CD4-positive, alpha-beta T cell treated with Interleukin-4 for 4 hours (primary cell): ENCODE data around the gene C16orf89.
"Not testable (repeated sequence)": the region's sequence is repeated elsewhere in the genome, so short reads cannot be mapped to it uniquely, and the experiment has no call there.

ENCODE experiments used
- DNase-seq: peaks from one replicate; pipeline ENCODE4 v3.0.0-alpha.2; 2020

C16orf89 gene

DNA sequence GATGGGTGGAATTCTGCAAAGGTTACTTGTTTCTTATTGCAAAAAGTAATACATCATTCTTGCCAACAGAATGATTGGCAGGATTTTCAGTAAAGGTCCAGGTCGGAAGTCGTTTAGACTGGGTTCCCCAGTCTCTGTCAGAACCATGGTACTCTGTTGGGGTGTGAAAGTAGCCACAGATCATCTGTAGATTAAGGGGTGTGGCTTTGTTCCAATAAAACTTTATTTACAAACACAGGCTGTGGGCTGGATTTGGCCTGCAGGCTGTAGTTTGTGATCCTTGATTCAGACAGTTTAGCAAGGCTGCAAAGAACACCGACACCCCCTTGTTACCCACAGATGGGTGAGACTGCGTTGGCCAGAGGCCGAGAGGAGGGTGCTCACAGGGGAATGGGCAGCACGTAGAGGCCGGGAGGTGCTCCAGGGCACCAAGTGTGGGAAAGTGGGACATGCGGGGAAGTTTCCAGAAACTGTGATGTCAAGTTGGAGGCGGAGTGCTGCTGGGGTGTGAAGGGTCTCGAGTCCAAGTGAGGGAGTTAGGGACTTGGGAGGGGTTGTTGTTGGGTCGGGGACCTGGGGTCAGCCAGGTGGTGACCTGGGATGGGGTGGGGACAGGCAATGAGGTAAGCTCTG lies 18.5 kb upstream of the C16orf89 start:
- not testable (repeated sequence) for DNase-seq

DNA sequence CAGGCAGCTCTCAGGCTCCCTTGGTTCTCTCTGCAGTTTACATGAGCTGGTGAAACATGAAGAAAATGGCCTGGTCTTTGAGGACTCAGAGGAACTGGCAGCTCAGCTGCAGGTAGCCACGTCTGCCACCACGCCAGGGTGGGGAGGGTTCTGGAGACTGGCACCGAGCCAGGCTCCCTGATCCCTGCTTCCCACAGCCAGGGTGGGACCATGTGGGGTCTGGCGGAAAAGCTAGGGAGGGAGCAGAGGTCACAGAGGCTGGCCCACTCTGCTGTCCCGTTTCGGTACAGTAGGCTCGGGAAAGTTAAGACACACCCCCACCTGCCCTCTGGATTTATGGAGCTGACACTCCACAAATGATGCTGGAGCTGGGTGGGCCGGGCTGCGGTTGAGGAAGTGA lies 17.9 kb upstream of the C16orf89 start:
- not testable (repeated sequence) for DNase-seq

DNA sequence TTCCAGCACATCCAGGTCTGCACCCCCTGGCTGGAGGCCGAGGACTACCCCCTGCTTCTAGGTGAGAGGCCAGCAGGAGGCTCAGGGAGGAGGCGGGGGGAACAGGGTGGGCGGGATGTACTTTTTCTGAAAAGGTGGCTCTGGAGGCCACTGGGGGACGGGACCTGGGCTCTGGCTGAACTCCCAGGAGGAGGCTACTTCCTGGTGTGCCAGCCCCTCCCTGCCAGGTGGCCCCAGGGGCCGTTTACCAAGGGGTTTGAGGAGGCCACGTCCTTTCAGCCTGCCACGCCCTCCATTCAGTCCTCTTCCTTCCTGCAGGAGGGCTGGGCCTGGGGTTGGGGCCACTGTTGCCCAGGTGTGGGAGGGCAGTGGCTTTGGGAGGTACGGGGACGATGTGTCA lies 15.2 kb upstream of the C16orf89 start:
- not testable (repeated sequence) for DNase-seq

DNA sequence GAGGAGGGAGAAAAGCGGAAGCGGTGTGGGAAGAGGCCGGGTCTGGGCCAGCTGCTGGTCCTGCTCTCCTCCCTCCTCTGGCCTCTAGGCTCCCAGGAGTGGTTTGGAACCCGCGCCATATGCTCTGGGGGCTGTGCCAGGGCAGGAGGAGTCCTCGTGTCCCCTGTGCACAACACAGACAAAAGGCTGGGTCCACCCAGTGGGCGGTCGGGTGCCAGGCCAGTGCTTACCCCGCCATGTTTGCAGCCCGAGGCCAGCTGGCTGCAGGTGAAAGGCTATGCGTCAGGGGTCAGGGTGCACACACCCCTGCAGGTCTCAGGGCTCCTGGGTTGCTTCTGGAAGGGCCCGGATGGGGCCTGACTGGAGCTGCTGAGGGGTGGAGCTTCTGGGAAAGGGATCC lies 14.7 kb upstream of the C16orf89 start:
- DNase-seq = not testable (repeated sequence)

DNA sequence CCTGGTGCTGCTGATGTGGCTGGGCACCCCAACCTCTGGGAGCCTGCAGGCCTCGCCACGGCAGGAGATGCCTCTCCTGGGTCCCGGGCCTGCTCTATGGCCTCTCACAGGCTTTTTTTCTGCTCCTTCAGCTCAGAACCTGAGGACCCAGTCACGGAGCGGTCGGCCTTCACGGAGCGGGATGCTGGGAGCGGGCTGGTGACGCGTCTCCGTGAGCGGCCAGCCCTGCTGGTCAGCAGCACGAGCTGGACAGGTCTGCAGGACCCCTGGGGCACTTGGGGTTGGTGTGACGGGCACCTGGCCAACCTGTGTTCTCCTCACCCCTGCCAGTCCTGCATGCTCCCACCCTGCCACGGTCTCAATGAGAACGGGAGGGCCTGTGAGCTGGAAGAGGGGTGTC lies 12.9 kb upstream of the C16orf89 start:
- DNase-seq = no peak

- DNase-seq = no peak
Measured at GRCh38 chr16:5077304-5077703, 11.5 kb upstream of the C16orf89 start.

GRCh38 chr16:5075637-5076036 lies 9.9 kb upstream of the C16orf89 start:
- no peak for DNase-seq

DNA sequence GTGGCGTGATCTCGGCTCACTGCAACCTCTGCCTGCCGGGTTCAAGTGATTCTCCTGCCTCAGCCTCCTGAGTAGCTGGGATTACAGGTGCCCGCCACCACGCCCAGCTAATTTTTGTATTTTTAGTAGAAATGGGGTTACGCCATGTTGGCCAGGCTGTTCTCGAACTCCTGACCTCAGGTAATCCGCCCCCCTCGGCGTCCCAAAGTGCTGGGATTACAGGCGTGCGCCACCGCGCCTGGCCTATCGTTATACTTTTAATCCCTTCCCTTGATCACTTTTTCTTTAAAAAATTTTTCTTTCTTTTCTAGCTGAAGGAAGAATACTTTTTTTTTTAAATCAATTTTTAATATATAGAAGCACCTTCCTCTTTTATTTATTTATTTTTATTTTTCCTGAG lies 8.0 kb upstream of the C16orf89 start:
- DNase-seq = not testable (repeated sequence)

DNA sequence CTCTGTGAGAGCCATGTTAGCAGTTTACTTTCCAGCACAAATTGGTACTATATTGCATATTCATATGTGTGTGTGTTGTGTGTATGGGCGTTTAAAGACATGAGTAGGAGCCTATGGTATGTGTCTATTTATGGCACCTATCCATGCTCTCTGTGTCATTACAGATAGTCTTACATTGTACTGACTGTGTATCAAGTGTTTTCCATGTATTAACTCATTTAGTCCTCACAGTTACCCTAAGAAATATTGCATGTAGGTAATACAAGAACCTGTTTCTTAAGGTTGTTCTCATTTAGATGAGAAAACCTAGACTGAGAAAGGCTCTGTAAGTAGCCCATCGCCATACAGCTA lies 7.5 kb upstream of the C16orf89 start:
- DNase-seq = no peak

DNA sequence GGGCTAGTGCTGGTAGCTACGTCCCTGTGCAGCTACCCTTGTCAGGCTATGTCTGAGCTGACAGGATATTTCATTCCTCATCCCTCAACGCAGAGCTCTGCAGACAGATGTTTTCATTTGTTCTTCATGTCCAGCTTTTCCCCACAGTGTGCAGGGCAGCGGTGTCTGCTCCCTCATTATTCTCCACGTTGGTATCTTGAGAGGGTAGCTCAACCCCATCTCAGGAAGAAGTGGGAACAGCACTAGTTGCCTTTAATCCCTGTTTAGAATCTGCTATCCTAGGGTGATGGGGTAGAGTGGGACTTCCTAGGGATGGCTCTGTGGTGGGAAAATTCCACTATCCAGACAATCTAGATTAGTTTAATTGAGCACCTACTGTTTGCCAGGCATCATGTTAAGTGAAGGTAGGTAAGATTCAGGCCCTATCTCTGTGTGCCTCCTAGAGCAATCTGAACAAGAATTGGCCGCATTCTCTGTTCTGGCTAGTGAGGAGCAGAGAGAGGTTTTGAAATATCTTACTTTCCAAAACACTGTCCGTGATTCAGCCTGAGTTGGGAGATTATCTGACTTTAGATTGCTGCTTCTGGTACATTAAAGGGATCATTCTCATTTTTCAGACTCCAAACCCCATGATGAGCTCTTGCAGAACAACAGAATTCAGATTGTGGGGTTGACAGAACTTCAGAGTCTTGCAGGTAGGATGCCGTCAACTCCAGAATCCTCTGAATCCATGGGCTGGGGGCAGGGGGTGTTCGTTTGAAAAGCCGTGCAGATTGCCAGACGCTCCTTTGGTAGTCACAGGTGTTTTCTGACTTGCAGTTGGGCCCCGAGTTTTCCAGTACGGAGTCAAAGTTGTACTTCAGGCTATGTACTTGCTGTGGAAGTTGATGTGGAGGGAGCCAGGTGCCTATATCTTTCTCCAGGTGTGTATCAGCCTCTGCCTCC lies 6.8 kb upstream of the C16orf89 start:
- no peak for DNase-seq

GRCh38 chr16:5071681-5072333 lies 6.1 kb upstream of the C16orf89 start, which contains the start of gene ALG1:
ALG1 (plus strand) TSS chr16:5071843; CDS start chr16:5071850, 7 bp downstream.
- peak; percentile 89 for DNase-seq

GRCh38 chr16:5071341-5071680 lies 5.6 kb upstream of the C16orf89 start:
- DNase-seq = no peak

DNA sequence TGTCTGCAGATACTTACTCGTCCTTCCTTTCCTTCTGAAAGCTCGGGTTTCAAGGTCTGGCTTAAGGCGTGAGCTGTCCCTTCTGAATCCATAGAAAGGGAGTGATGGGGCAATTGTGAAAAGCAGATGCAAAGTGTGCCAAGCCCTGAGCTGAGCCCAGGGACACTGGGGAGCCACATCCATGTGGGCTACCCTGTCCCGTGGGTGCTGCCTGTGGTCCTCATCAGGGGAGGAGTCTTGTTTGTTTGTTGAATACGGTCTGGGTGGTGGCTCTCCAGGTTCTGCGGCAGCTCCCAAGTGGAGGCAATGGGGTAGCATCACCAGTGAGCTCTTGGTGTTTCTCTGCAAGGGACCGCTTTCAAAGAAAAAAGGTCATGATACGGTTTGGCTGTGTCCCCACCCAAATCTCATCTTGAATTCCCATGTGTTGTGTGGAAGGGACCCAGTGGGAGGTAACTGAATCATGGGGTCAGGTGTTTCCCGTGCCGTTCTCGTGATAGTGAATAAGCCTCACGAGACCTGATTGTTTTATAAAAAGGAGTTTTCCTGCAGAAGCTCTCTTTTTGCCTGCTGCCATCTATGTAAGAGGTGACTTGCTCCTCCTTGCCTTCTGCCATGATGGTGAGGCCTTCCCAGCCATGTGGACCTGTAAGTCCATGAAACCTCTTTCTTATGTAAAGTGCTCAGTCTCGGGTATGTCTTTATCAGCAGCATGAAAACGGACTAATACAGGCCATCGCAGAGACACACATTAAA lies 4.9 kb upstream of the C16orf89 start:
- DNase-seq = no peak

DNA sequence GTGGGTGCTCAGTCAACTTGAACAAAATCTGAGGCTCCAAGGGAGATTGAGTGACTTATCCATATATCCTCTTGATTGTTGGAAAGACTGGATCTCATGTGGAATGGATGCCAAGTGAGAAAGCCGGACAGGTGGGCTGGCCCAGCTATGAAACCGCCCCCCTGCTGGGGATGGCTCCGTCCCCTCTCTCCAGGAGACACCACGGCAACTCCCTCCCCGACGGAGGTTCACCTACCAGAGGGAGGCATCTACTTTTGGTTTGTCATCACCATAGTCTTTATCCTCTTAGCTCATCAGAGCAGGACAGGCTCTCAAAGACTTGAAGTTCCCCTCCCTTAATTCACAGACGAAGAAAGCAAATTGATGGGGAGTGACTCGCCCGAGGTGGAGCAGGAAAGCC lies 4.1 kb upstream of the C16orf89 start:
- no peak for DNase-seq

GRCh38 chr16:5069048-5069447 lies 3.3 kb upstream of the C16orf89 start:
- DNase-seq = no peak

GRCh38 chr16:5066511-5066910 lies 755 bp upstream of the C16orf89 start:
- DNase-seq = no peak

- no peak for DNase-seq
Measured at GRCh38 chr16:5065326-5065725, 430 bp downstream of the C16orf89 start.

DNA sequence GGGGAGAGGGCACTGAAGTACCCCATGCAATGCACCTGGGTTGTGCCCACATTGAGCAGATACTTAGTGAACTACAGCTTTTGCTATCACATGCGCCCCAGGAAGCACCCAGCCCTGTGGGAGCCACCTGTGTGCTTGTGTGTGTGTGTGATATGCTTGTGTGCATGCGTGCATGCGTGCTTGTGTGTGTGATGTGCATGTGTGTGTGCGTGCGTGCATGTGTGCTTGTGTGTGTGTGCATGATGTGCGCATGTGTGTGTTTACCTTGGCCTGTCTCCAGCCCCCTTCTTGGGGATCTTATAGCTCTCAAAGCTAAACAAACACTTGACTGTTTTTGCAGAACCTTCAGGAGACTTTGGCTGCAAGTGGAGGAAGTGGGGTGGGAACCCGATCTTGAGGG lies 841 bp downstream of the C16orf89 start:
- DNase-seq = no peak

DNA sequence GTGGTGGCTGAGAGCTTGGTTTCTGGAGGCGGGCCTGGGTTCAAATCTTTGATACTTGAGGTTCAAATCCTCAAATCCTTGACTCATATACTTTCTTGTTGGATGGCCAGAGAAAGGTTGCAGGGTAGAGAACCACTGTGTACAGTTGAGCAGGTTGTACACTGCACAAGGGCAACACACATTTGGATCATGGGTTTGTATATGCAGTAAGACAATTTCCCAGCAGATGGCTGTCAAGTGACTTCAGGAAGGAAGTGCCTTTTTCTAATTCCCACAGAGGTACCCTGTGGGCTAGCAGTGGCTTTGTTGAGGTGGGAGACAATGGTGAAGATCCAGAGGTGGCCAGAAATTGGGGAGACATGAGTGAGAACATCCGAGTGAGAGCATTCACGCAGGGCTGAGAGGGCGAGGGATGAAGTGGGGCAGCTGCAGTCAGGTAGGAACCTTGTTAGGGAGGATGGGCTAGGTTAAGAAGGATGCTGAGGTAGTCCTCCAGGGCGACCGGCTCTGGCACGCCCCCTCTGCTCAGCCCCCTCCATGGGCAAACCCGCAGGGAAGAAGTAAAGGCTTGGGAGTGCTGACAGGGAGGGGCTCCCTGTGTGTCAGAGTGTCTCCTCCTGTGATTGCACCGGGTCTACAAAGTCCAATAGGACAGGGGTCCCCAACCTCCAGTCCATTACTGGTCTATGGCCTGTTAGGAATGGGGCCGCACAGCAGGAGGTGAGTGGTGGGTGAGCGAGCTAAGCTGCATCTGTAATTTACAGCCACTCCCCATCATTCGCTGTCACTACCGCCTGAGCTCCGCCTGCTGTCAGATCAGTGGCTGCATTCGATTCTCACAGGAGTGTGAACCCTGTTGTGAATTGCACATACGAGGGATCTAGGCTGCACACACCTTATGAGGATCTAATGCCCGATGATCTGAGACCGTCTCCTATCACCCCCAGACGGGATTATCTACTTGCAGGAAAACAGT lies 2.7 kb downstream of the C16orf89 start:
- no peak for DNase-seq

GRCh38 chr16:5062051-5062450 lies 3.7 kb downstream of the C16orf89 start:
- DNase-seq = no peak

GRCh38 chr16:5060073-5060641 lies 5.6 kb downstream of the C16orf89 start:
- no peak for DNase-seq
